Stimulated activated CD8-positive, alpha-beta memory T cell treated with anti-CD3 and anti-CD28 coated beads, Interleukin-12 subunit alpha, Interleukin-12 subunit beta, amount 100 ng/mL, for 1 hour (primary cell): ENCODE measurements around the gene SPECC1.
A peak's percentile ranks its signal among the peaks of the same experiment; 100 is the strongest.
"Not testable (repeated sequence)": the region's sequence is repeated elsewhere in the genome, so short reads cannot be mapped to it uniquely, and the experiment has no call there.

Source experiments
- DNase-seq: peaks from one replicate; pipeline ENCODE4 v3.0.0-alpha.2; 2020; ENCODE audit warnings: low read depth

SPECC1 gene

GRCh38 chr17:20128036-20128667, 119.0 kb downstream of the SPECC1 start:
- DNase-seq = no peak

- DNase-seq = no peak
Observed at GRCh38 chr17:20133517-20133916, 124.4 kb downstream of the SPECC1 start.

- DNase-seq = no peak
Observed at GRCh38 chr17:20141198-20141972, 132.2 kb downstream of the SPECC1 start.

GRCh38 chr17:20142268-20142667, 133.1 kb downstream of the SPECC1 start:
- no peak for DNase-seq

GRCh38 chr17:20143740-20144139, 134.6 kb downstream of the SPECC1 start:
- no peak for DNase-seq

GRCh38 chr17:20145567-20145966, 136.4 kb downstream of the SPECC1 start:
- no peak for DNase-seq

GRCh38 chr17:20149251-20149650, 140.1 kb downstream of the SPECC1 start:
- DNase-seq = no peak

- no peak for DNase-seq
Observed at GRCh38 chr17:20151174-20151573, 142.0 kb downstream of the SPECC1 start.

GRCh38 chr17:20153231-20153630, 144.1 kb downstream of the SPECC1 start:
- no peak for DNase-seq

- DNase-seq = no peak
Observed at GRCh38 chr17:20154286-20155000, 145.3 kb downstream of the SPECC1 start.

- DNase-seq = peak; percentile 90
Observed at GRCh38 chr17:20155258-20156195, 146.4 kb downstream of the SPECC1 start.

GRCh38 chr17:20156196-20157000, 147.2 kb downstream of the SPECC1 start:
- DNase-seq = peak; percentile 3

- no peak for DNase-seq
Observed at GRCh38 chr17:20157001-20157310, 147.8 kb downstream of the SPECC1 start.

- no peak for DNase-seq
Observed at GRCh38 chr17:20158580-20158979, 149.4 kb downstream of the SPECC1 start.

GRCh38 chr17:20159406-20160069, 150.4 kb downstream of the SPECC1 start:
- no peak for DNase-seq

- DNase-seq = not testable (repeated sequence)
Observed at GRCh38 chr17:20165516-20165915, 156.4 kb downstream of the SPECC1 start.

- no peak for DNase-seq
Observed at GRCh38 chr17:20170085-20170484, 160.9 kb downstream of the SPECC1 start.

- DNase-seq = no peak
Observed at GRCh38 chr17:20171741-20172365, 162.7 kb downstream of the SPECC1 start.

GRCh38 chr17:20172376-20172775, 163.2 kb downstream of the SPECC1 start:
- DNase-seq = no peak

- no peak for DNase-seq
Observed at GRCh38 chr17:20173091-20173490, 163.9 kb downstream of the SPECC1 start.
